IMR-90 (cell line): ENCODE measurements around the gene ANK3. TPM values are rescaled to one million over a fixed set of nuclear protein-coding genes. Genes with fewer than 3 reads are reported as not detected.

Experiments used
- ATAC-seq: fragments of 200-7000 bp; cut with Tn5 transposase; 2 replicates; pipeline ENCODE4 v1.9.1; 2020; ENCODE audit warnings: low read depth, mild to moderate bottlenecking, moderate library complexity
- BruUV-seq: library from RNA; stranded (reverse); fragments of 400-500 nt; replicated peaks from 2 replicates; lab custom pipeline; 2021; lab: Mats Ljungman, UMichigan
- CTCF ChIA-PET: fragments of 300-600 bp; formaldehyde crosslinking; extraction: SDS; loops from one replicate; lab custom pipeline; 2021; ENCODE audit warnings: antibody characterized with exemption; lab: Yijun Ruan, JAX
- POLR2A ChIA-PET: fragments of 300-600 bp; sonication (Branson Sonifier 250); formaldehyde crosslinking; loops from one replicate; lab custom pipeline; 2022; ENCODE audit warnings: antibody characterized with exemption; ENCODE audit not compliant: unreplicated experiment; lab: Charles Lee
- DNase-seq: peaks from one replicate; pipeline ENCODE4 v3.0.0; 2013
- H2AFZ ChIP-seq: replicated peaks from 2 replicates; pipeline ENCODE3; 2013; ENCODE audit warnings: low read length, mild to moderate bottlenecking; ENCODE audit not compliant: poor library complexity
- H2AK5ac ChIP-seq: 2 replicates; pipeline ENCODE4 v1.6.1; 2013; ENCODE audit warnings: low read depth, low read length, inconsistent platforms
- H2AK9ac ChIP-seq: replicated peaks from 2 replicates; pipeline ENCODE3; 2013; ENCODE audit warnings: mild to moderate bottlenecking, low read depth, low read length, moderate library complexity; ENCODE audit not compliant: poor library complexity
- H2BK120ac ChIP-seq: 2 replicates; pipeline ENCODE4 v1.6.1; 2013; ENCODE audit warnings: low read depth, low read length, inconsistent platforms
- H2BK15ac ChIP-seq: 3 replicates; pipeline ENCODE4 v1.6.1; 2013; ENCODE audit warnings: low read depth, low read length, inconsistent platforms
- H2BK20ac ChIP-seq: 2 replicates; pipeline ENCODE4 v1.6.1; 2013; ENCODE audit warnings: low read depth, mild to moderate bottlenecking, inconsistent platforms, low read length, moderate library complexity
- H2BK5ac ChIP-seq: 2 replicates; pipeline ENCODE4 v1.6.1; 2013; ENCODE audit warnings: mild to moderate bottlenecking, low read depth, low read length, inconsistent platforms; ENCODE audit not compliant: poor library complexity, severe bottlenecking
- H3K14ac ChIP-seq: replicated peaks from 2 replicates; pipeline ENCODE4 v1.6.1; 2013; ENCODE audit warnings: low read depth, low read length, inconsistent platforms
- H3K18ac ChIP-seq: 2 replicates; pipeline ENCODE4 v1.6.1; 2013; ENCODE audit warnings: low read depth, low read length, control low read depth
- H3K23ac ChIP-seq: 2 replicates; pipeline ENCODE4 v1.6.1; 2013; ENCODE audit warnings: low read depth, low read length, inconsistent platforms
- H3K27ac ChIP-seq: 2 replicates; pipeline ENCODE4 v1.5.1; 2013; ENCODE audit warnings: mild to moderate bottlenecking, control low read depth, low read length; ENCODE audit not compliant: insufficient read depth
- H3K27me3 ChIP-seq: 2 replicates; pipeline ENCODE4 v1.6.1; 2013; ENCODE audit warnings: low read length; ENCODE audit not compliant: control insufficient read depth, insufficient read depth
- H3K36me3 ChIP-seq: 2 replicates; pipeline ENCODE4 v1.6.1; 2013; ENCODE audit warnings: low read length, mixed read lengths; ENCODE audit not compliant: control insufficient read depth, insufficient read depth
- H3K4ac ChIP-seq: 2 replicates; pipeline ENCODE4 v1.6.1; 2013; ENCODE audit warnings: low read depth, low read length, inconsistent platforms
- H3K4me1 ChIP-seq: 2 replicates; pipeline ENCODE4 v1.6.1; 2013; ENCODE audit warnings: low read length, mixed read lengths; ENCODE audit not compliant: control insufficient read depth, insufficient read depth
- H3K4me2 ChIP-seq: 2 replicates; pipeline ENCODE4 v1.6.1; 2013; ENCODE audit warnings: low read depth, mild to moderate bottlenecking, control low read depth, low read length, moderate library complexity
- H3K4me3 ChIP-seq: 2 replicates; pipeline ENCODE4 v1.5.1; 2013; ENCODE audit warnings: low read depth, mild to moderate bottlenecking, control low read depth, low read length, moderate library complexity; ENCODE audit not compliant: insufficient read depth
- H3K56ac ChIP-seq: 2 replicates; pipeline ENCODE4 v1.6.1; 2013; ENCODE audit warnings: low read length, inconsistent platforms; ENCODE audit not compliant: insufficient read depth; ENCODE audit errors: extremely low read depth
- H3K79me1 ChIP-seq, 2 experiments: 2 replicates each; pipeline ENCODE4 v1.6.1; 2013; ENCODE audit warnings: low read length in 2 of 2, inconsistent platforms in 1 of 2, low read depth in 1 of 2
- H3K9ac ChIP-seq: 2 replicates; pipeline ENCODE4 v1.6.1; 2013; ENCODE audit warnings: low read depth, low read length, control low read depth
- H3K9me1 ChIP-seq: 2 replicates; pipeline ENCODE4 v1.6.1; 2013; ENCODE audit warnings: low read length, inconsistent platforms; ENCODE audit not compliant: insufficient read depth
- H3K9me3 ChIP-seq: 2 replicates; pipeline ENCODE4 v1.6.1; 2013; ENCODE audit warnings: low read length; ENCODE audit not compliant: control insufficient read depth, insufficient read depth
- H4K20me1 ChIP-seq: 2 replicates; pipeline ENCODE4 v1.6.1; 2013; ENCODE audit warnings: low read length, inconsistent platforms; ENCODE audit not compliant: insufficient read depth
- H4K5ac ChIP-seq: 2 replicates; pipeline ENCODE4 v1.6.1; 2013; ENCODE audit warnings: mild to moderate bottlenecking, low read depth, low read length, control low read depth
- H4K8ac ChIP-seq, 2 experiments: 2 replicates each; pipeline ENCODE4 v1.6.1; 2013; ENCODE audit warnings: low read depth in 2 of 2, low read length in 2 of 2, control low read depth in 1 of 2, inconsistent platforms in 1 of 2
- H4K91ac ChIP-seq: 2 replicates; pipeline ENCODE4 v1.6.1; 2013; ENCODE audit warnings: low read depth, low read length, inconsistent platforms; ENCODE audit not compliant: insufficient read depth
- CEBPB ChIP-seq: IDR thresholded peaks from 2 replicates; pipeline ENCODE4 v1.6.1; 2012; ENCODE audit warnings: low read depth, low read length, improper control_type of control experiment
- FOS ChIP-seq: fragments of 150-350 bp; IDR thresholded peaks from 2 replicates; pipeline ENCODE4 v1.6.1; 2016; ENCODE audit warnings: low read depth, low read length
- MXI1 ChIP-seq: IDR thresholded peaks from 2 replicates; pipeline ENCODE4 v1.6.1; 2012; ENCODE audit warnings: low read depth, mild to moderate bottlenecking, low read length, moderate library complexity, borderline replicate concordance
- POLR2A ChIP-seq: IDR thresholded peaks from 2 replicates; pipeline ENCODE4 v1.6.1; 2012; ENCODE audit warnings: mild to moderate bottlenecking, low read depth, low read length
- RFX5 ChIP-seq: IDR thresholded peaks from 2 replicates; pipeline ENCODE4 v1.8.0; 2012; ENCODE audit warnings: low read depth, mild to moderate bottlenecking, low read length, moderate library complexity
- SMC3 ChIP-seq: fragments of 150-350 bp; IDR thresholded peaks from 2 replicates; pipeline ENCODE4 v1.6.1; 2016; ENCODE audit warnings: low read depth, mild to moderate bottlenecking, antibody characterized with exemption, low read length, moderate library complexity
- WGBS, 2 experiments: methylation state at CpG; one replicate each; pipeline versions ENCODE4 v1.1.5 to v1.1.7; 2013; ENCODE audit warnings: missing lambda C conversion rate in 2 of 2; ENCODE audit not compliant: insufficient read length in 1 of 2; ENCODE audit errors: extremely low coverage in 2 of 2; 5-methylcytosine and 5-hydroxymethylcytosine counted together
- dilution Hi-C: fragments of 300-500 bp; cut with HindIII; formaldehyde crosslinking; loops from one replicate; pipeline ENCODE4 v1.14.3; 2018; ENCODE audit warnings: low sequenced_read_pairs; ENCODE audit not compliant: unreplicated experiment
- in situ Hi-C: fragments of 300-500 bp; cut with MboI; formaldehyde crosslinking; loops from 3 replicates; pipeline ENCODE4 v1.14.3; 2019; ENCODE audit warnings: low sequenced_read_pairs, inconsistent platforms, mixed read lengths
- intact Hi-C: fragments of 100-400 bp; cut with micrococcal nuclease; formaldehyde crosslinking; loops from 2 replicates; pipeline ENCODE4 v1.10.0; 2022
- polyA plus RNA-seq, 3 experiments: library from polyadenylated mRNA; depleted of rRNA; stranded (reverse); fragments of >200 nt; gene quantifications; 2 replicates each; pipeline ENCODE4 v1.2.3, GENCODE V29; 2012; ENCODE audit warnings: low replicate concordance in 1 of 3
- total RNA-seq: library from RNA; depleted of rRNA; stranded (reverse); fragments of >200 nt; gene quantifications from 2 replicates; pipeline ENCODE4 v1.2.3, GENCODE V29; 2012
- TF ChIP-seq, protein P1 (sequence below): fragments of 150-350 bp; IDR thresholded peaks from 2 replicates; pipeline ENCODE4 v1.6.1; 2016; ENCODE audit warnings: low read depth, mild to moderate bottlenecking, low read length, moderate library complexity, borderline replicate concordance
- TF ChIP-seq, protein P2 (sequence below): fragments of 150-350 bp; IDR thresholded peaks from 2 replicates; pipeline ENCODE4 v1.6.1; 2017; ENCODE audit warnings: mild to moderate bottlenecking, antibody characterized with exemption, low read length, low read depth

The ANK3 gene
- total and polyA plus RNA-seq, 2 of the 4 experiments (the other 2 are of a cell fraction), result 0.63 to 1.8 TPM

DNA sequence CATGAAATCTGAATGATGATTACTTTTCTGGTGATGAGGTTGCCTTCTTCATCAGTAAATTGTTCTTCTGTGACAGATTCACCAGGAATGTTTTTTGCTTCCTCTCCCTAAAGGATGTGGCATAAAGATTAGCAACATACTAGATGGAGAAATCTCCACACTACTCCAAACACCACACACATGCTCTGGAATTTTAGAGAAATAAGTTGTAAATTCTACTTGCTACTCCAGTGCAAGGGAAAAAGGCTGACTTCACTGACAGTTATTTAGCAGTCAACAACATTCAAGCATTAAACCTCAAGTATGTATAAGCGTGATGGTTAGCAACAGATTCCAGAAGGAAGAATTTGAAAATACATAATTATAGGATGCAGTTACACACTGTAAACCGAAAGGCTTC, 345.4 kb downstream of the ANK3 start:
- Histone ChIP-seq H2AK5ac (no peak overlapping the region), H3K4me2 (0 out of 2 replicates have a peak overlapping the region, but pooled peaks have one; percentile 17), H2AFZ (no peak overlapping the region), H2BK5ac (peak overlapping the region; percentile 62), H3K4me3 (no peak overlapping the region), H3K27ac (no peak overlapping the region), H3K36me3 (no peaks in the 10 kb centered on the region), H2BK120ac (no peak overlapping the region), H4K5ac (no peak overlapping the region), H3K4me1 (peaks cover 5% of the 10 kb centered on the region; the same call in 1 of the 2 replicates), H3K9ac (no peak overlapping the region), H3K18ac (no peak overlapping the region), H3K9me1 (peaks cover 3% of the 10 kb centered on the region; the same call in 1 of the 2 replicates), H4K8ac (no peak overlapping the region), H2BK20ac (no peak overlapping the region), H3K56ac (no peak overlapping the region), H3K23ac (no peak overlapping the region), H3K9me3 (no peaks in the 10 kb centered on the region), H4K91ac (no peak overlapping the region), H3K79me1 (no peaks in the 10 kb centered on the region), H3K27me3 (no peaks in the 10 kb centered on the region; the same call in 1 of the 2 replicates), H2BK15ac (no peak overlapping the region), H2AK9ac (no peak overlapping the region), H3K4ac (no peak overlapping the region), H3K14ac (no peak overlapping the region; the same call in 1 of the 2 replicates), H4K20me1 (no peaks in the 10 kb centered on the region)
- no TSS peak for BruUV-seq
- no CpG with 5 or more reads among the region's 2 CpGs for WGBS, 2 experiments
- ATAC-seq (peak; percentile 80), DNase-seq (peak; percentile 51)
- no peak for TF ChIP-seq MXI1
- no peak for TF ChIP-seq FOS
- TF ChIP-seq, protein P1, sequence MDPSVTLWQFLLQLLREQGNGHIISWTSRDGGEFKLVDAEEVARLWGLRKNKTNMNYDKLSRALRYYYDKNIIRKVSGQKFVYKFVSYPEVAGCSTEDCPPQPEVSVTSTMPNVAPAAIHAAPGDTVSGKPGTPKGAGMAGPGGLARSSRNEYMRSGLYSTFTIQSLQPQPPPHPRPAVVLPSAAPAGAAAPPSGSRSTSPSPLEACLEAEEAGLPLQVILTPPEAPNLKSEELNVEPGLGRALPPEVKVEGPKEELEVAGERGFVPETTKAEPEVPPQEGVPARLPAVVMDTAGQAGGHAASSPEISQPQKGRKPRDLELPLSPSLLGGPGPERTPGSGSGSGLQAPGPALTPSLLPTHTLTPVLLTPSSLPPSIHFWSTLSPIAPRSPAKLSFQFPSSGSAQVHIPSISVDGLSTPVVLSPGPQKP, result no peak
- TF ChIP-seq POLR2A, result no peak
- TF ChIP-seq, protein P2, sequence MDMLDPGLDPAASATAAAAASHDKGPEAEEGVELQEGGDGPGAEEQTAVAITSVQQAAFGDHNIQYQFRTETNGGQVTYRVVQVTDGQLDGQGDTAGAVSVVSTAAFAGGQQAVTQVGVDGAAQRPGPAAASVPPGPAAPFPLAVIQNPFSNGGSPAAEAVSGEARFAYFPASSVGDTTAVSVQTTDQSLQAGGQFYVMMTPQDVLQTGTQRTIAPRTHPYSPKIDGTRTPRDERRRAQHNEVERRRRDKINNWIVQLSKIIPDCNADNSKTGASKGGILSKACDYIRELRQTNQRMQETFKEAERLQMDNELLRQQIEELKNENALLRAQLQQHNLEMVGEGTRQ, result no peak
- no peak for TF ChIP-seq SMC3
- no peak for TF ChIP-seq RFX5
- TF ChIP-seq CEBPB, result no peak
- dilution Hi-C loops, result no loop called here
- ChIA-PET CTCF (interaction anchor here (0.7 kb wide), 1 partner anchor 16 kb away, joined by 3 read pairs; no protein-coding TSS in a partner anchor), POLR2A (no interaction called here)
- in situ Hi-C loops, result loop anchor here (25.0 kb wide), 1 partner anchor 407 kb away; no protein-coding TSS in a partner anchor
- intact Hi-C loops, result loop anchor here (5.0 kb wide), 1 partner anchor 137 kb away; the partner anchor contains the start of gene CCDC6
